Hematopoietic multipotent progenitor cell treated with erythropoietin and hydrocortisone succinate and interleukin-3 and kit ligand, for 8 days (in vitro differentiated cells): ENCODE measurements around the gene TNFRSF12A.
A peak's percentile ranks its signal among the peaks of the same experiment; 100 is the strongest.
"Not testable (repeated sequence)": the region's sequence is repeated elsewhere in the genome, so short reads cannot be mapped to it uniquely, and the experiment has no call there.

ENCODE experiments used
- DNase-seq: peaks from one replicate; pipeline ENCODE4 v3.0.0-alpha.2; 2015

Gene TNFRSF12A

DNA sequence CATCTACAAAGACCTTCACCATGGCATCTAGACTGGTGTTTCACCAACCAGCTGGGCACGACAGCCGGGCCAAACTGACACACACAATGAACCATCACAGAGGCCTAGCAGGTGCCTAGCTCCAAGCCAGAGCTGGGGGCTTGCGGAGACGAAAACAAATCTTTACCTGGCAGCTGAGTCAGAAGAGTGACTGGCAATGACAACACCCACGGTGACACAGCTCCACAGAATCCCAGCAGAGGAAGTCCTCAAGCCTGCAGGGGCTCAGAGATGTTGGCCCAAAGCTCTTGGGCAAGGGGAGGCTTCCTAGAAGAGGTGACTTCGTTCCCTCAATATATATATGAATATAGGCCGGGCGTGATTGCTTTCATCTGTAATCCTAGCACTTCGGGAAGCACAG is 31.3 kb downstream of the TNFRSF12A start:
- DNase-seq, result no peak

DNA sequence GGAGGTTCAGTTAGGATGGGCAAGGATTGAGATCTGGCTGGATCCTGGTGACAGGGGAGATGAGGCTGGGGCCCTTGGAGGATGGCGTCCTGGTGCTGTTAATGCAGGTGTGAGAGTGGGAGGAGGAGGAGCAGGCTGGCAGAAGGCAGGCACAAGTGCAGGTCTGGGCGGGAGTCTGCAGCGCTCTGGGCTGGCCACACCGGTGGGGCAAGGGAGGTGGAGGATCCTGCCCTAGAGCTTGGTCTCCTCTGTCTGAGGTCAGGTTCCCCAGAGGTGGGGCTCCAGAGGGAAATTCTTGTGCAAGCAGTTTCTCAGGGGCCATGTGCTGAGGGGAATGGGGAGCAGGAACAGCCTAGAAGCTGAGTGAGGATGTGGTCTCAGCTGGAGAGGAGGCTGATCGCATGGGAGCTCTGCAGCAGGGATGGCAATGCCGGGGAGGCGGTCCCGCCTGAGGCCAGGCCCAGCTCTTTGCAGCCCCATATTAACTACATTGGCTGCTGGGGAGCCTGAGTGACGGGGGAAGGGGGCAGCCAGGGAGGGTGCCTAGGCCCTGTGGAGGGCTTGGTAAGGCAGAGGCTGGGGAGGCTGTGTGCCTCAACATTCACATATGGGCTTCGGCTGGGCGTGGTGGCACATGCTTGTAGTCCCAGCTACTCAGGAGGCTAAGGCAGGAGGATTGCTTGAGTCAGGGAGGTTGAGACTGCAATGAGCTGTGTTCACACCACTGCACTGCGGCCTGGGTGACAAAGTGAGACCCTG is 32.6 kb downstream of the TNFRSF12A start:
- DNase-seq, result not testable (repeated sequence)

DNA sequence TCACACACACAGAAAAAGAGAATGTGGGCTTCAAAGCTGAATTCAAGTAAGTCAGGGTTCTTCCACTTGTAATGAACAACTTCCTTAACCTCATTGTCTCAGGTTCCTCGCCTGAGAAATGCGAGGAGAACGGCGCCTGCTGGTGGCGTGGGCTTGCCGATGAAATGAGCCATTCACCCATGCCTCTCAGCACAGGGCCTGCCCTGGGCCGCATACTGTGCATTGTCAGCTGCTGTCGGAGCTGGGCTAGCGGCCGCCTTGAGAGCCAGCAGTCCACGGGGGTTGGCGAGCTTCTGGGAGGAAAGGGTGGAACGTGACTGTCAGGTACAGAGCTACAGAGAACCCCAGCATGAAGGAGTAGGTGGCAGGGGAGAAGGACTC is 33.2 kb downstream of the TNFRSF12A start:
- not testable (repeated sequence) for DNase-seq

DNA sequence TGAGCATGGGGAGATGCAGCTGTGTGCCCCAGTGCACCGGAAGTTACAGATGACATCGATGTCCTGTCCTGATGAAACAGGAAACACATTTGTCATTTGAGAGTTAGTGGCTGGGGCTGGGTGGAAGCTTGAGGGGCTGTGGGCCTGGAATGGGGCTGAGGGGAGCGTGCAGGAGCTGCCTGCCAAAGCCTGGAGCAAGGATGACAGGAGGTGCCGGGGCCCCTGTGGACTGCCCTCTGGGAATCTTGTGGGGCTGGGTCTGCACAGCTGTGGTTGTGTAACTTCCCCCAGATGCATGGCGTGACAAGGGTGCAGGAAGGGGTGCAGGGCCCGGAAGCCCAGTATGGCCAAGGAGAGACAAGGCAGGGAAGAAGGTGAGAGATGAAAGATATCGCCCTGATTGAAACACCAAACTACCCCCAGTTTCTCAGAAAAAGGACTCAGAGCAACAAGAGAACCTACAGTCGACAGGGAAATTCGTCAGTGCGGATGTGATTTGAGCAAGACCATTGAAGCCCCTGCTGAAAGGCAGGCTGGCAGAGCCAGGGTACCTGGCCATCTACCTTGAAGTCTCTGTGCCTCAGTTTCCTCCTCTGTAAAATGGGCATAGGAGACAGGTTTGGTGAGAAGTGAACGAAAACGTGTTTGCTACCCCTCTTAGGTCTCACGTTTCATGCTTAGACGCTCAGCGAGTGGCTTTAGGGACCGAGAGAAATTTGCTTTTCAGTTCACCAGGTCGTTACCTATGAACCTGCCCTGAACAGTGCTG is 35.0 kb downstream of the TNFRSF12A start:
- DNase-seq, result no peak

DNA sequence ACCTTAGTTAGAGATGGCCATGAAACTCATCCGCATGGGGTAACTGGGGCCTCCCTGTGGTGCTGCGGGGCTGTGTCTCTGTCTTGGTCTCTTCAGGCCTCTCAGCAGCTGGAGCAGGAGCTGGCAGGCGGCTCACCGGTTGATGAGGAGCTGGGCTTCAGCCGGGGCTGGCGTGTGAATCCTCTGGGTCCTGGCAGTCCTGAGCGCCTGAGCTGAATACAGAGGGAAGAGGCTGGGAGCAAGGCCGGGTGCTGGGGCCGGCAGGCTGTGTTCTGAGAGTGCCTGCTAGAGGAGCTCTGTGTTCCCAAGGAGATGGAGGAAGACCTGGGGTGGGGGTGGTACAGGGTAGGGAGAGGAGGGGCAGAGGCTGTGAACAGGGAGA is 35.6 kb downstream of the TNFRSF12A start:
- DNase-seq, result not testable (repeated sequence)

DNA sequence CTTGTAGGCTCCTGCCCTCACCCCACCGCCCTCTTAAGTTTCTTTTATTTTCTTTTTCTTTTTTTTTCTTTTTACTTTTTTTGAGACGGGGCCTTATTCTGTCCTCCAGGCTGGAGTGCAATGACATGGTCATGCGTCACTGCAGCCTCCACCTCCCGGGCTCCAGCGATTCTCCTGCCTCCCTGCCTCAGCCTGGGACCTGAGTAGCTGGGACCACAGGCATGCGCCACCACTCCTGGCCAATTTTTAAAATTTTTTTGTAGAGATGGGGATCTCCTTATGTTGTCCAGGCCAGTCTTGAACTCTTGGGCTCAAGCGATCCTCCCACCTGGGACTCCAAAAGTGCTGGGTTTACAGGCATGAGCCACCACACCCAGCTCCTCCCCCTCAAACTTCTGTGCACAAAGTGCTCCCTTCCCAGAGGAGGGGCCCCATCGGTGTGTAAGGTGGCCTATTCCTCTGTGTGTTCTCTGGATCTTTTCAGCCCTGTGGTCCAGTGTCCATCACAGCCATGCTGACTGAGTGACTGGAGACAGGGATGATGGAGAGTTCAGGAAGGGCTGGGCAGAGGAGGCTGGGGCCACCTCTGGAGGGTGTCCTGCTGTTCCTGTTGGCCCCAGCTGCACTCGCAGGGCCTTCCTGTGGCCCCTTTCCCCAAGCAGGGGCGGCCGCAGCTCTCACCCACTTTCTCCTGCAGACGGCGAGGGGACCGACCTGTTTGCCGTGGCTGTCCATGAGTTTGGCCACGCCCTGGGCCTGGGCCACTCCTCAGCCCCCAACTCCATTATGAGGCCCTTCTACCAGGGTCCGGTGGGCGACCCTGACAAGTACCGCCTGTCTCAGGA is 36.4 kb downstream of the TNFRSF12A start:
- no peak for DNase-seq

GRCh38 chr16:3057181-3058138 is 37.3 kb downstream of the TNFRSF12A start:
- DNase-seq, result no peak

- DNase-seq, result peak; percentile 55
Measured at GRCh38 chr16:3058139-3059030, 38.2 kb downstream of the TNFRSF12A start.

DNA sequence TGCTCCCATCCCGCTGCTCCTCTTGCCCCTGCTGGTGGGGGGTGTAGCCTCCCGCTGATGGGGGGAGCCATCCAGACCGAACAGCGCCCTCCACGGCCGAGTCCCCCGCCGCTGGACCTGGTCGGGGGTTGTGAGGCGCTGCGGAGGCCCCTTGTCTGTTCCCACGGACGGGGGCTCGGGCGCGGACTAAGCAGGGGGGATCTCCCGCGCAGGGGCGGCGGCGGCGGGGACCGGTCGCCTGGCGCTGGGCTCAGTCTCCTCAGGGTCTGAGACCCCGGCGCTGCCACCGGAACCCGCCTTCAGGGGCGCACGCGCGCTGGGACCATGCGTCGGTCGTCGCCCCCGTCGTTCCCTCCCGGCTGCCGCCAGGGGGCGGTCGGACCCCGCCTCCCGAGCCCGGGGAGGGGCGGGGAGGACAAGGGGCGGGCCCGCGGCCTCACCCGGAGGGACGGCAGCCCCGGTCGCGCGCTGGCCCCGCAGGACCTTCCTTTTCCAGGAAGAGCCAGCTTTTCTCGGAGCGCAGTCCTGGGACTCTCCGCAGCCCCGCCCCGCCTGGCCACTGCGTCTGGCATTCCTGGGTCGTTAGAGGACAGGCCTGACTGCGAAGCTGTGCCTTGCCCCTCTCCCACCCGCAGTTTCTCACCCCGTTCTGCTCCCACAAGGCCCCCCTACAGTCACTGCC is 39.0 kb downstream of the TNFRSF12A start:
- peak; percentile 79 for DNase-seq

GRCh38 chr16:3059723-3060242 is 39.6 kb downstream of the TNFRSF12A start:
- no peak for DNase-seq

- no peak for DNase-seq
Measured at GRCh38 chr16:3060339-3061127, 40.4 kb downstream of the TNFRSF12A start.

DNA sequence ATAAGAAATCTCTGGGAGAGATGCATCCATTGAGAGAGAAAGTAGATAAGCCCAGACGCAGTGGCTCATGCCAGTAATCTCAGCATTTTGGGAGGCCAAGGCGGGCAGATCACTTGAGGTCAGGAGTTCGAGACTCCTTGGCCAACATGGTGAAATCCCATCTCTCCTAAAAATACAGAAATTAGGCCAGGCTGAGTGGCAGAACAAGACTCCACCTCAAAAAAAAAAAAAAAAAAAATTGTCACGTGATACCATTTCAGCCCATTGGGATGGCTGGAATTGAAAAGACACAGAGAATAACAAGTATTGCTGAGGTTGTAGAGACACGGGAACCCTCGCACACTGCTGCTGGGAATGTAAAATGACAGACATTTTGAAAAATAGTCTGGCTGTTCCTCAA is 42.4 kb downstream of the TNFRSF12A start:
- DNase-seq, result no peak

DNA sequence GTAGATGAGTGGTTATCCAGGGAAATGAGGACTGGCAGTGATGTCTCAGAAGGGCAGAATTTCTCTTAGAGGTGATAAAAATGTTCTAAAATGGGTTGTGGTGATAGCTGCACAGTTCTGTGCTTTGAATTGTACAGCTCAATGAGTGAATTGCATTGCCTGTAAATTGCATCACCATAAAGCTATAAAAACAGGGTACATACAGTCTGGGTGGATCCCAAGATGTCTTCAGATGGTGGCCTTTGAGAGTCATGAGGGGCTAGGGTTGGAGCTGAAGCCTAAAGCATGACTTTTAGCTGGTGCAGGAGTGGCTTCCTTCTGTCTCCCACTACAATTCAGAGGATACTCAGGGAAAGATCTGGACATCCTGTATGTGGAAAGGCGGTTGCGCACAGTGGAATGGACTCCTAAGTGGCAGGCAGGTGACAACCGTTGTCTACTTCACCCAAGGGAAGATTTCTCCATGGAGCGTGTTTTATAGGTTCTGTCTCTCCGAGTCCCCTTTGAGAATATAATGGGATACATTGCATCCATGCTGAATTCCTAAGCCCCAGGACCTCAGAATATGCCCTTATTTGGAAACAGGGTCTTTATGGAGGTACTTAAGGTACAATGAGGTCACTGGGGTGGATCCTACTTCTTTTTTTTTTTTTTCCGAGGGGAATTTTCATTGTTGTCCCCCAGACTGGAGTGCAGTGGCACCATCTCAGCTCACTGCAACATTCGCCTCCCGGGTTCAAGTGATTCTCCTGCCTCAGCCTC is 43.6 kb downstream of the TNFRSF12A start:
- DNase-seq, result no peak

DNA sequence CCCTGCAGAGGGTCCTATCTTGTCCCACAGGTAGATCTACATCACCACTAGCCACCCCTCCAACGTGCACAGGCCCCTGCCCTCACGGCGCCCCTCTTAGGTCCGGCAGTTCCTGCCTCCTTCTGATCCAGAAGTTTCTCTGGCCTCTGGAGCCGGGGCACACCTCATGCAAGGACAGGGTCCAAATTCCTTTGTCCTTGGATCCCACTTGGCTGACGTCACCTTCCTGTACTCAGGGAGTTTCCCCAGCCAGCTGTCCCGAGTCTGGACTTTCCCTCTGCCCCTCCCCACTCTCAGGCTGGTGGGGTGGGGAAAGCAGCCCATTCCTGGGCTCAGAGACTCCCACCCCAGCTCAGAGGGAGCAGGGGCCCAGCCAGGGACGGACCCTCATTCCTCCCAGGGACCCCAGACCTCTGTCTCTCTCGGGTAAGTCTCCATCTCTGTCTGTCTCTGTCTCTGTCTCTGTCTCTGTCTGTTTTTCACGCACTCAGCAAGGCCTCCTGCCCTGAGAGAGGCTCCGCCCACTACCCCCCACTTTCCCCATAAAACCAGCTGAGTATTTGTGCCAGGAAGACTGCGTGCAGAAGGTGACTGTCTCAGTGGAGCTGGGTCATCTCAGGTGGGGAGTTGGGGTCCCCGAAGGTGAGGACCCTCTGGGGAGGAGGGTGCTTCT is 45.0 kb downstream of the TNFRSF12A start, which contains the start of gene IL32:
TSS of gene IL32 (plus strand) at position 572 of the 673 bp plus-strand sequence. CDS start 172 bp downstream, outside the sequence.
- no peak for DNase-seq

DNA sequence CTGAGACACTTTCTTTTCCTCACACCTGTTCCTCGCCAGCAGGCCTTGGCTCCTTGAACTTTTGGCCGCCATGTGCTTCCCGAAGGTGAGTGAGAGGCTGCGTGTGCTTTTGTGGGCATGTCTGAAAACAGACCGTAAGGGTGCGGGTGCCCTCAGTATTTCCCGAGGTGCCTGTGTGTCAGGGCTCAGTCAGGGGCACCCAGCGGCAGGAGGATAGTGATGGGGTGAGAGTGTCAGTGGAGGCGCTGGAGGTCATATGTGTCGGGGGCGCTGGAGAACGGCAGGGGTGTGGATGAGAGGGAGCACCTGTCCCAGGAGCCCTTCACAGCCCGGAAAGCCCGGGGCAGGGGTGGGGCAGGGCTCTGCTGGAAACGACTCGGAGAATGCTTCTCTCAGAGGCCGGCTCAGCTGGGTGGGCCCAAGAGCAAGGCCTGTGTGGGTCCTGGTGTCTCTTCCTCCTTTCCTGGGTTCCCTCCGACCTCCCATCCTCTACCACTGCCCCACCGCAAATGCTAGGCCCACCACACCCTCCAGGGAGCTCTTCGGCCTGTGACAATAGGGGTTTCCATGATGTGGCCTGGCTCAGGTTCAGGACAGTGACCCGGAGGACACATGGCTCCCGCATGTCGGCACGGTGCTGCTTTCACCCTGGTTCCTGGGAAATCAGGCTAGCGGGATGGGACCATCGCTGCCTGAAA is 45.7 kb downstream of the TNFRSF12A start:
- DNase-seq, result no peak

- DNase-seq, result no peak
Measured at GRCh38 chr16:3066440-3066748, 46.2 kb downstream of the TNFRSF12A start.

DNA sequence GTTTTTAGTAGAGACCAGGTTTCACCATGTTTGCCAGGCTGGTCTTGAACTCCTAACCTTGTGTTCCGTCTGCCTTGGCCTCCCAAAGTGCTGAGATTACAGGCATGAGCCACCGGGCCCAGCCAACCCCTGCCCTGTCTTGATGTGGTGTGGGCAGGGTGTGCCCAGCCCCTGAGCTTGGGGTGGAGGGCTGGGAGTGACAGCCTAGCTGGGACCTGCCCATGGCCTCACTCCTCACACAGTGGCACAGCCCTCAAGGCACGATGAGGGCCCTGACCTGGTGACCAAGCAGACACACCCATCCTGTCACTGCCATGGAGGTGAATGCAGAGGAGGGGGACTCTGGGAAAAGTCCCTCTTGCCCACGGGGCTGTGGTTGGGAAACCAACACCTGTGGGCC is 48.3 kb downstream of the TNFRSF12A start:
- no peak for DNase-seq
